ENCODE results near the gene OAT. TPM values are rescaled to one million over a fixed set of nuclear protein-coding genes. Genes with fewer than 3 reads are reported as not detected.

OAT gene
- total RNA-seq, 4 donors from 2014 or later: 155 to 1,170 (median 625) TPM

- H3K9me3 ChIP-seq: peaks cover 0 to 7% (median 0%) of the 10 kb centered on the region in 4 donors
- no peak for DNase-seq
- TF ChIP-seq CTCF (IDR thresholded peaks at IDR 0.05) (no peak), POLR2A (IDR thresholded peaks at IDR 0.05) (no peak)
- no peaks in the 10 kb centered on the region for H3K4me1 ChIP-seq
- no peak overlapping the region for H3K4me3 ChIP-seq
- no peaks in the 10 kb centered on the region for H3K27me3 ChIP-seq
- no peaks in the 10 kb centered on the region for H3K36me3 ChIP-seq
- H3K27ac ChIP-seq: no peak overlapping the region
These were observed 61.2 kb downstream of the OAT start for GRCh38 chr10:124357561-124357885.

GRCh38 chr10:124356701-124357560 is 61.8 kb downstream of the OAT start:
- no peak overlapping the region for H3K4me3 ChIP-seq
- H3K27ac ChIP-seq: no peak overlapping the region
- no peaks in the 10 kb centered on the region for H3K36me3 ChIP-seq
- TF ChIP-seq CTCF (IDR thresholded peaks at IDR 0.05): no peak
- TF ChIP-seq POLR2A (IDR thresholded peaks at IDR 0.05): no peak
- H3K27me3 ChIP-seq: no peaks in the 10 kb centered on the region
- no peak for DNase-seq
- peaks cover 0 to 7% (median 0%) of the 10 kb centered on the region in 4 donors for H3K9me3 ChIP-seq
- H3K4me1 ChIP-seq: no peaks in the 10 kb centered on the region

- H3K27ac ChIP-seq: peak overlapping the region in 1 of 4 donors; percentile 39
- no peaks in the 10 kb centered on the region for H3K27me3 ChIP-seq
- H3K4me3 ChIP-seq: peak overlapping the region; percentile 25 to 53 (median 40)
- TF ChIP-seq CTCF (IDR thresholded peaks at IDR 0.05): no peak
- no peak for TF ChIP-seq POLR2A (IDR thresholded peaks at IDR 0.05)
- H3K4me1 ChIP-seq: no peaks in the 10 kb centered on the region
- H3K9me3 ChIP-seq: peaks cover 0 to 5% (median 0%) of the 10 kb centered on the region in 4 donors
- H3K36me3 ChIP-seq: no peaks in the 10 kb centered on the region
- peak; percentile 26 to 66 (median 62) for DNase-seq
These were observed 64.0 kb downstream of the OAT start for GRCh38 chr10:124354411-124355382.

- Histone ChIP-seq H3K4me3 (no peak overlapping the region), H3K27ac (no peak overlapping the region), H3K36me3 (no peaks in the 10 kb centered on the region), H3K4me1 (no peaks in the 10 kb centered on the region), H3K9me3 (no peaks in the 10 kb centered on the region), H3K27me3 (no peaks in the 10 kb centered on the region)
- no peak for DNase-seq
- TF ChIP-seq POLR2A (IDR thresholded peaks at IDR 0.05) (no peak), CTCF (IDR thresholded peaks at IDR 0.05) (no peak)
These were observed 64.8 kb downstream of the OAT start for GRCh38 chr10:124353896-124354295.

- H3K27me3 ChIP-seq: no peaks in the 10 kb centered on the region
- no peaks in the 10 kb centered on the region for H3K36me3 ChIP-seq
- H3K27ac ChIP-seq: no peak overlapping the region
- DNase-seq: peak in 1 of 3 donors; percentile 45
- H3K4me1 ChIP-seq: no peaks in the 10 kb centered on the region
- no peak overlapping the region for H3K4me3 ChIP-seq
- no peak for TF ChIP-seq CTCF (IDR thresholded peaks at IDR 0.05)
- no peak for TF ChIP-seq POLR2A (IDR thresholded peaks at IDR 0.05)
- no peaks in the 10 kb centered on the region for H3K9me3 ChIP-seq
These were observed 65.5 kb downstream of the OAT start for GRCh38 chr10:124353091-124353815.

Data from Peyer's patch (tissue), 4 donors.